ENCODE data around the gene OR14K1. TPM values are rescaled to one million over a fixed set of nuclear protein-coding genes. Genes with fewer than 3 reads are reported as not detected.
"Not testable (repeated sequence)": the region's sequence is repeated elsewhere in the genome, so short reads cannot be mapped to it uniquely, and the experiment has no call there.

The OR14K1 gene
- total RNA-seq = not detected

DNA sequence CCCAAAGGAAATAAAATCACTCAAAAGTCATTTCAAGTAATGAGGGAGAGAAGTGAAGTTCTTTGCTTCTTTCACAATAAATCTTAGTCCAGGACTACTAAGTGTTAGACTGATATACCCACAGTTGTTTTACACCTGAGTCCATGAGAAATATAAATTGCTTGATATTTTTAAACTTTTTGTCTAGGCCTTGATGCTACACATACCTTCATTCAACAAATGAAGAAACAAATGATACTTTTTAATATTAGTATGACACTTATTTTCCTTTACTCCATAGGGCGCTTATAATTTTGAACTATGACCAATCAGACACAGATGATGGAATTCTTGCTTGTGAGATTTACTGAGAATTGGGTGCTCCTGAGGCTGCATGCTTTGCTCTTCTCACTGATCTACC, at the start of gene OR14K1:
TSS of gene OR14K1 (plus strand) at position 301 of the 400 bp plus-strand sequence. CDS start at position 301, 0 bp downstream.
- ChIA-PET CTCF (no interaction called here), POLR2A (no interaction called here)
- Mint-ChIP-seq H3K36me3 (no peaks in the 10 kb centered on the region), H3K27me3 (peaks cover 2% of the 10 kb centered on the region), H3K4me3 (no peak within 1 kb of the TSS), H3K4me1 (ENCODE audit: low read depth) (no peaks in the 10 kb centered on the region), H3K27ac (no peak within 1 kb of the TSS), H3K9me3 (no peaks in the 10 kb centered on the region)
- intact Hi-C loops (cut with micrococcal nuclease) = no loop called here
- no peak for DNase-seq

- Mint-ChIP-seq H3K4me3 (no peak overlapping the region), H3K27ac (no peak overlapping the region), H3K9me3 (peaks cover 3% of the 10 kb centered on the region), H3K27me3 (no peaks in the 10 kb centered on the region), H3K4me1 (ENCODE audit: low read depth) (peaks cover 2% of the 10 kb centered on the region), H3K36me3 (no peaks in the 10 kb centered on the region)
- POLR2A ChIA-PET = no interaction called here
- no peak for DNase-seq
- CTCF ChIA-PET = no interaction called here
- intact Hi-C loops (cut with micrococcal nuclease) = no loop called here
Measured at GRCh38 chr1:247701338-247701737, 37.1 kb upstream of the OR14K1 start.

- DNase-seq; intact Hi-C loops (cut with micrococcal nuclease); H3K27ac Mint-ChIP-seq; H3K9me3 Mint-ChIP-seq; H3K4me3 Mint-ChIP-seq; H3K36me3 Mint-ChIP-seq; CTCF ChIA-PET; H3K27me3 Mint-ChIP-seq; H3K4me1 Mint-ChIP-seq (ENCODE audit: low read depth); POLR2A ChIA-PET: not testable (repeated sequence)
Measured at GRCh38 chr1:247710681-247711080, 27.7 kb upstream of the OR14K1 start.

GRCh38 chr1:247713753-247714152, 24.7 kb upstream of the OR14K1 start:
- H3K36me3 Mint-ChIP-seq = no peaks in the 10 kb centered on the region
- POLR2A ChIA-PET = no interaction called here
- H3K4me3 Mint-ChIP-seq = no peak overlapping the region
- no peaks in the 10 kb centered on the region for H3K9me3 Mint-ChIP-seq
- H3K27me3 Mint-ChIP-seq = no peaks in the 10 kb centered on the region
- CTCF ChIA-PET = no interaction called here
- no peaks in the 10 kb centered on the region for H3K4me1 Mint-ChIP-seq (ENCODE audit: low read depth)
- intact Hi-C loops (cut with micrococcal nuclease) = no loop called here
- DNase-seq = no peak
- no peak overlapping the region for H3K27ac Mint-ChIP-seq

DNA sequence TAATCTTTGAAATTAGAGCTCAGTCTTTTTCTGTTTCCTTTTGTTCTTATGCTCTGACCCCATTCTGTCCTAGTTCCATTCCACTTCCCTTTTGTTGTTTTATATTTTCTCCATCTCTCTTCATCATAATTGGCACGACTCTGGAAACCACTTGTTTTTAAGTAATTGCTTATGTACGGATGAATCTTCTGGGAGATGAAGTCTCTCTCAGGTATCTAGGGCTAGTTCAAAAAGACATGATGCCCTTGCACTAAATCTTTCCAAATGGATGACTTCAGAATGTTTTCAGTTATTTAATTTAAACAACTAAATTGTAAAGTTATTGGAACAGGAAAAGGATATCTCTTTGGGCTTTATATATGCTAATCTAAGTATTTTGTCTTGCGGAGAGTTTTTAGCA, 21.9 kb upstream of the OR14K1 start, which contains the start of gene OR6F1:
TSS of gene OR6F1 (minus strand) at position 101 of the 400 bp plus-strand sequence. CDS start 3,891 bp downstream, outside the sequence.
- H3K36me3 Mint-ChIP-seq = no peaks in the 10 kb centered on the region
- ChIA-PET POLR2A (no interaction called here), CTCF (no interaction called here)
- H3K27me3 Mint-ChIP-seq = no peaks in the 10 kb centered on the region
- H3K4me1 Mint-ChIP-seq (ENCODE audit: low read depth) = no peaks in the 10 kb centered on the region
- intact Hi-C loops (cut with micrococcal nuclease) = no loop called here
- H3K9me3 Mint-ChIP-seq = peaks cover 4% of the 10 kb centered on the region
- DNase-seq = no peak
- H3K27ac Mint-ChIP-seq = no peak within 1 kb of the TSS
- H3K4me3 Mint-ChIP-seq = no peak within 1 kb of the TSS

- Mint-ChIP-seq H3K4me1 (ENCODE audit: low read depth) (no peaks in the 10 kb centered on the region), H3K4me3 (no peak overlapping the region), H3K27ac (no peak overlapping the region), H3K9me3 (peaks cover 9% of the 10 kb centered on the region), H3K36me3 (no peaks in the 10 kb centered on the region), H3K27me3 (no peaks in the 10 kb centered on the region)
- POLR2A ChIA-PET = no interaction called here
- CTCF ChIA-PET = no interaction called here
- intact Hi-C loops (cut with micrococcal nuclease) = no loop called here
- no peak for DNase-seq
Measured at GRCh38 chr1:247721222-247721621, 17.2 kb upstream of the OR14K1 start.

DNA sequence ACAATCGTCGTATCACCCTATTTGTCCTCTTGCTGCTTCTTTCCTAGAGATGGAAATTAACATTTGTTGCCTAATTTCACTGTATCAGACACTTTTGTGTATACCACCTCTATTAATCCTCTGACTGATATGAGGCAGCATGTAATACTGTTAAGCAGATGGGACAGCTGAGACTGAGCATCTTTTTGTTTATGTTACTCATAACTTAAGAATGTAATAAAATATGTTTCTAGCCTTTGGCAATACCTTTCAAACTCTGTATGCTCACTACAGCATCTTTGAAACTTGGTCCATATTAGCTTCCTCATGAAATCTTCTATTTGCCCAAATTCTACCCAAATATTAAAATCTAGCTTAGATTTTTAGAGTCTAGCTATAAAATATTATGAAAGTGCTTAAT, 2.3 kb downstream of the OR14K1 start:
- intact Hi-C loops (cut with micrococcal nuclease) = no loop called here
- POLR2A ChIA-PET = no interaction called here
- H3K36me3 Mint-ChIP-seq = no peaks in the 10 kb centered on the region
- H3K9me3 Mint-ChIP-seq = no peaks in the 10 kb centered on the region
- no peaks in the 10 kb centered on the region for H3K4me1 Mint-ChIP-seq (ENCODE audit: low read depth)
- CTCF ChIA-PET = no interaction called here
- DNase-seq = no peak
- H3K4me3 Mint-ChIP-seq = no peak overlapping the region
- H3K27ac Mint-ChIP-seq = no peak overlapping the region
- H3K27me3 Mint-ChIP-seq = peaks cover 2% of the 10 kb centered on the region

- Mint-ChIP-seq H3K27ac (no peak overlapping the region), H3K4me1 (ENCODE audit: low read depth) (no peaks in the 10 kb centered on the region), H3K27me3 (peaks cover 2% of the 10 kb centered on the region), H3K9me3 (no peaks in the 10 kb centered on the region), H3K36me3 (no peaks in the 10 kb centered on the region), H3K4me3 (no peak overlapping the region)
- intact Hi-C loops (cut with micrococcal nuclease) = no loop called here
- no peak for DNase-seq
- ChIA-PET POLR2A (no interaction called here), CTCF (interaction anchor here (0.9 kb wide), 1 partner anchor 18 kb away, joined by 3 read pairs; no protein-coding TSS in a partner anchor)
Measured at GRCh38 chr1:247741756-247742155, 3.3 kb downstream of the OR14K1 start.

GRCh38 chr1:247742215-247742760, 3.9 kb downstream of the OR14K1 start:
- H3K27ac Mint-ChIP-seq; H3K4me1 Mint-ChIP-seq (ENCODE audit: low read depth); DNase-seq; POLR2A ChIA-PET; H3K4me3 Mint-ChIP-seq; H3K27me3 Mint-ChIP-seq; intact Hi-C loops (cut with micrococcal nuclease); H3K9me3 Mint-ChIP-seq; H3K36me3 Mint-ChIP-seq: not testable (repeated sequence)
- CTCF ChIA-PET = interaction anchor here (0.9 kb wide), 1 partner anchor 19 kb away, joined by 3 read pairs; no protein-coding TSS in a partner anchor

- no peaks in the 10 kb centered on the region for H3K36me3 Mint-ChIP-seq
- H3K27me3 Mint-ChIP-seq = peaks cover 2% of the 10 kb centered on the region
- peaks cover 14% of the 10 kb centered on the region for H3K9me3 Mint-ChIP-seq
- ChIA-PET CTCF (no interaction called here), POLR2A (no interaction called here)
- no peak overlapping the region for H3K27ac Mint-ChIP-seq
- H3K4me3 Mint-ChIP-seq = no peak overlapping the region
- H3K4me1 Mint-ChIP-seq (ENCODE audit: low read depth) = no peaks in the 10 kb centered on the region
- intact Hi-C loops (cut with micrococcal nuclease) = no loop called here
- DNase-seq = no peak
Measured at GRCh38 chr1:247746391-247746935, 8.0 kb downstream of the OR14K1 start.

GRCh38 chr1:247747616-247748015, 9.2 kb downstream of the OR14K1 start:
- no peak overlapping the region for H3K4me3 Mint-ChIP-seq
- no peak for DNase-seq
- H3K27me3 Mint-ChIP-seq = peaks cover 2% of the 10 kb centered on the region
- H3K4me1 Mint-ChIP-seq (ENCODE audit: low read depth) = no peaks in the 10 kb centered on the region
- POLR2A ChIA-PET = no interaction called here
- H3K9me3 Mint-ChIP-seq = peaks cover 14% of the 10 kb centered on the region
- no peaks in the 10 kb centered on the region for H3K36me3 Mint-ChIP-seq
- intact Hi-C loops (cut with micrococcal nuclease) = no loop called here
- H3K27ac Mint-ChIP-seq = no peak overlapping the region
- CTCF ChIA-PET = no interaction called here

DNA sequence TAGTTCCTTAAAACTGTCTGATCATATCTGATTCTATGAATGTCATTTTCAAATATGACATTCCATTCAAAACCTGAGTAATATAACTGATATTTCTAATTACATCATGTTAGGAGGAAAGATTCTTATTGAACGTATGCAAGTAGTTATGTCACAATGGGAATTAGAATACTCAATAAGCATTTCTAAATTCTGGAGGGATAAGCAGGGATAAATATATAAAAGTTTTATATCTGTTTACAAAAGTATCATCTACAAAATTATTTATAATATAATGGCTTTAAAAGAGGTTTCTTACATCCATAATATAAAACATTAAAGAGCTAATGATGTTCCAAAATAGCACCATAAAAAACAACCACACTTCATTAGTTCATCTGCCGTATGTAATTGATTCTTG, 9.6 kb downstream of the OR14K1 start, which contains the start of gene OR14A2:
TSS of gene OR14A2 (minus strand) at position 101 of the 400 bp plus-strand sequence.
- ChIA-PET POLR2A (no interaction called here), CTCF (no interaction called here)
- Mint-ChIP-seq H3K9me3 (peaks cover 14% of the 10 kb centered on the region), H3K27me3 (peaks cover 1% of the 10 kb centered on the region), H3K27ac (no peak within 1 kb of the TSS), H3K4me3 (no peak within 1 kb of the TSS), H3K36me3 (no peaks in the 10 kb centered on the region), H3K4me1 (ENCODE audit: low read depth) (no peaks in the 10 kb centered on the region)
- no peak for DNase-seq
- intact Hi-C loops (cut with micrococcal nuclease) = no loop called here

DNA sequence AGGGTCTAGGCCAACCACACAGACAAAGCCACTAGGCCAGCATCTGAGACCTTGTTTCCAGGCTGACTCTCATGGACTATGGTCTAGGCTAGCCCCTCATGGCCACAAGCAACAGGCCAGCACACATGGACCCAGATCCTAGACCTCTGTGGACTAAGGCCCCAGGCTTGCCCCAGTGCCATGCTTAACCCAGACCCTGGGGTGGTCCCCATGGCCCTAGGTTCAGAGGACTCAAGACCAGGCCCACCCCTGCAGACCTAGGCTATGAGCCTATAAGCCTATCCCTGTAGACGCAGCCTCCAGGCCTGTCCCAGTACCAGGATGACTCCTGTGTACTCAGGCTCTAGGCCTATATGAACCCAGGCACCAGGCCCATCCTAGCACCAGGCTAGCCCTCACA, 11.5 kb downstream of the OR14K1 start:
- Mint-ChIP-seq H3K9me3 (peaks cover 14% of the 10 kb centered on the region), H3K27ac (no peak overlapping the region)

More for the DNA sequence above, 11.5 kb downstream of the OR14K1 start:
- intact Hi-C loops (cut with micrococcal nuclease) = no loop called here
- CTCF ChIA-PET = no interaction called here
- no peaks in the 10 kb centered on the region for H3K36me3 Mint-ChIP-seq
- no peaks in the 10 kb centered on the region for H3K27me3 Mint-ChIP-seq
- DNase-seq = no peak
- no peaks in the 10 kb centered on the region for H3K4me1 Mint-ChIP-seq (ENCODE audit: low read depth)
- H3K4me3 Mint-ChIP-seq = no peak overlapping the region
- POLR2A ChIA-PET = no interaction called here
